Measurements from ENCODE around the gene ARMCX1.

The ARMCX1 gene

DNA sequence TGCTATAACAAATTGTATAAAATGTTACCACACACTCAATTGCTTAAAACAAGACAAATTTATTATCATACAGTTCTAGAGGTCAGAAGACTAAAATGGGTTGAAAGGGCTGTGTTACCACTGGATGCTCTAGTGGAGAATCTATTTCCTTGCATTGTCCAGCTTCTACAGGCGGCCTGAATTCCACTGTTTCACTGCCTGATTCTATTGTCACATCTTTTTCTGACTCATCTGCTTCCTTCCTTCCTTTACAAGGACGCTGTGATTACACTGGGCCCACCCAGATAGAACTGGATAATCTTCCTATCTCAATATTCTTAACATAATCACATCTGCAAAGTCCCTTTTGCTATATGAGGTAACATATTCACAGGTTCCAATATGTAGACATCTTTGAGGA, 19.4 kb upstream of the ARMCX1 start:
- no peak for TF ChIP-seq EZH2phosphoT487 (IDR thresholded peaks at IDR 0.05; ENCODE audit: borderline replicate concordance)
- no peak overlapping the region for H3K9ac ChIP-seq (ENCODE audit: low read depth, low read length, poor library complexity, severe bottlenecking)
- no peaks in the 10 kb centered on the region for H3K27me3 ChIP-seq (ENCODE audit: insufficient read depth, low read length, poor library complexity, severe bottlenecking)
- no peaks in the 10 kb centered on the region for H3K9me2 ChIP-seq (replicated peaks; ENCODE audit: low read depth, low read length)
- no peaks in the 10 kb centered on the region for H4K20me1 ChIP-seq (ENCODE audit: insufficient read depth, low read length, poor library complexity, severe bottlenecking)
- H3K4me3 ChIP-seq (ENCODE audit: low read length, poor library complexity, severe bottlenecking): no peak overlapping the region
- H3K9me3 ChIP-seq (ENCODE audit: insufficient read depth, low read depth, low read length): no peaks in the 10 kb centered on the region
- no peak overlapping the region for H2AFZ ChIP-seq (ENCODE audit: low read length)
- no peaks in the 10 kb centered on the region for H3K79me2 ChIP-seq (ENCODE audit: insufficient read depth, low read length)
- H3K4me2 ChIP-seq (ENCODE audit: low read depth, low read length, poor library complexity, severe bottlenecking): no peak overlapping the region
- no peaks in the 10 kb centered on the region for H3K36me3 ChIP-seq (ENCODE audit: insufficient read depth, low read length)
- H3F3A ChIP-seq (ENCODE audit: low read depth): no peaks in the 10 kb centered on the region
- H3K4me1 ChIP-seq (ENCODE audit: insufficient read depth, low read length, poor library complexity, severe bottlenecking): no peaks in the 10 kb centered on the region

DNA sequence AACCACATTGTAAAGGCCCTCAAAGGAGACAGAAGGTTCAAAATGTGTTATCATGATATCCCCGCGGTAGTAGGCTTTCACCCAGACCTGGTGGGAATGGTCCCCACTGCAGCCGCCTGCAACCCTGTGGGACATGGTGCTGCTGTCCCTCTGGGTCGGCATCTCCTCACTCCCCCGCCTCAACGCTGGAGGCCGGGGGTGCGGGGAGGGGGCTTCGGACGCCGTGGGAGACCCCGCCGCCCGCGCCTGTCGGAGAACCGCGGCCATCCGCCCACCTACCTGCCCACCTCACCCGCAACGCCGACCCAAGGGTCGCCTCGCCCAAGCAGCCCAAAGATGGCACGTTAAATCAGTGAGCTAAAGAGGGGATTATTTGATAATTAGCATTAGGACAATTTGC, 11.2 kb upstream of the ARMCX1 start:
- H3K9me3 ChIP-seq (ENCODE audit: insufficient read depth, low read depth, low read length): no peaks in the 10 kb centered on the region
- H3K79me2 ChIP-seq (ENCODE audit: insufficient read depth, low read length): no peaks in the 10 kb centered on the region
- H3F3A ChIP-seq (ENCODE audit: low read depth): no peaks in the 10 kb centered on the region
- H4K20me1 ChIP-seq (ENCODE audit: insufficient read depth, low read length, poor library complexity, severe bottlenecking): no peaks in the 10 kb centered on the region
- H3K9me2 ChIP-seq (replicated peaks; ENCODE audit: low read depth, low read length): no peaks in the 10 kb centered on the region
- no peak for TF ChIP-seq EZH2phosphoT487 (IDR thresholded peaks at IDR 0.05; ENCODE audit: borderline replicate concordance)
- TF ChIP-seq, protein P1, sequence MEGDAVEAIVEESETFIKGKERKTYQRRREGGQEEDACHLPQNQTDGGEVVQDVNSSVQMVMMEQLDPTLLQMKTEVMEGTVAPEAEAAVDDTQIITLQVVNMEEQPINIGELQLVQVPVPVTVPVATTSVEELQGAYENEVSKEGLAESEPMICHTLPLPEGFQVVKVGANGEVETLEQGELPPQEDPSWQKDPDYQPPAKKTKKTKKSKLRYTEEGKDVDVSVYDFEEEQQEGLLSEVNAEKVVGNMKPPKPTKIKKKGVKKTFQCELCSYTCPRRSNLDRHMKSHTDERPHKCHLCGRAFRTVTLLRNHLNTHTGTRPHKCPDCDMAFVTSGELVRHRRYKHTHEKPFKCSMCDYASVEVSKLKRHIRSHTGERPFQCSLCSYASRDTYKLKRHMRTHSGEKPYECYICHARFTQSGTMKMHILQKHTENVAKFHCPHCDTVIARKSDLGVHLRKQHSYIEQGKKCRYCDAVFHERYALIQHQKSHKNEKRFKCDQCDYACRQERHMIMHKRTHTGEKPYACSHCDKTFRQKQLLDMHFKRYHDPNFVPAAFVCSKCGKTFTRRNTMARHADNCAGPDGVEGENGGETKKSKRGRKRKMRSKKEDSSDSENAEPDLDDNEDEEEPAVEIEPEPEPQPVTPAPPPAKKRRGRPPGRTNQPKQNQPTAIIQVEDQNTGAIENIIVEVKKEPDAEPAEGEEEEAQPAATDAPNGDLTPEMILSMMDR (conservative IDR thresholded peaks at IDR 0.05; ENCODE audit: low read length): no peak
- H3K4me3 ChIP-seq (ENCODE audit: low read length, poor library complexity, severe bottlenecking): no peak overlapping the region
- no peak overlapping the region for H2AFZ ChIP-seq (ENCODE audit: low read length)
- no peaks in the 10 kb centered on the region for H3K4me1 ChIP-seq (ENCODE audit: insufficient read depth, low read length, poor library complexity, severe bottlenecking)
- no peak overlapping the region for H3K9ac ChIP-seq (ENCODE audit: low read depth, low read length, poor library complexity, severe bottlenecking)
- H3K27me3 ChIP-seq (ENCODE audit: insufficient read depth, low read length, poor library complexity, severe bottlenecking): no peaks in the 10 kb centered on the region
- H3K4me2 ChIP-seq (ENCODE audit: low read depth, low read length, poor library complexity, severe bottlenecking): no peak overlapping the region
- H3K36me3 ChIP-seq (ENCODE audit: insufficient read depth, low read length): no peaks in the 10 kb centered on the region

DNA sequence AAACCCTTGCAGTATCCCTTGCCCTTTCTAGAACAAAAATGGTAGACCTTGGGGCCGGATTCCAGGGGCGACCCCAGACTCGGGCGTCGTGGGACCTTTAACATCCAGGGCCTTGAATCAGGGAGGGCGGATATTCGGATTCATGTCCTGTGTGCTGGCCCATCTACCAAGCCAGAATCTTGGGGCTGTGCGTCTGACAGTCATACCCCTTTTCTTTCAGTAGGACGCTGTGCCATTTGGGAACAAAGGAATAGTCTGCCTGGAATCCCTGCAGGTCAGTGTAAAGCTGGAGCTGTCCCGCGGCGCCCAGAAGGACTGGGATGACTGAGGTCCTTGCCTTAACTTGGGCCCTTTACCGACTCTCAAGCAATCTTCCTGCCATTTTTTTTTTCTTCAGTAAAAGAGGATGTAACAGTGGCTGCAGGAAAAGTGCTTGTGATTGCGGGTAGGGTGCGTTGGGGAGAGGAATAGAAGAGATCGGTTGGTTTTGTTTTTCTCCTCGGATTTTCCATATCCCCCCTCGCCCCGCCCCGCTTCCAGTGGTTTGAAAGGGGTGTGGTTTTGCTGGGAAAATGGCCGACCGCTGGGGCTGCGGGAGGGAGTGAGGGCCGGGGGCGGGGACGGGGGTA, 518 bp downstream of the ARMCX1 start:
- Histone ChIP-seq H2AFZ (ENCODE audit: low read length) (peak overlapping the region; percentile 93), H3K36me3 (ENCODE audit: insufficient read depth, low read length) (no peaks in the 10 kb centered on the region), H3K9ac (ENCODE audit: low read depth, low read length, poor library complexity, severe bottlenecking) (peak overlapping the region; percentile 82), H3K9me2 (replicated peaks; ENCODE audit: low read depth, low read length) (no peaks in the 10 kb centered on the region), H3K4me3 (ENCODE audit: low read length, poor library complexity, severe bottlenecking) (peak overlapping the region; percentile 86), H3K79me2 (ENCODE audit: insufficient read depth, low read length) (0 out of 2 replicates have a peak, but pooled peaks cover 3% of the 10 kb centered on the region), H3K4me1 (ENCODE audit: insufficient read depth, low read length, poor library complexity, severe bottlenecking) (peaks cover 5% of the 10 kb centered on the region), H3K27me3 (ENCODE audit: insufficient read depth, low read length, poor library complexity, severe bottlenecking) (no peaks in the 10 kb centered on the region), H3K9me3 (ENCODE audit: insufficient read depth, low read depth, low read length) (no peaks in the 10 kb centered on the region), H3F3A (ENCODE audit: low read depth) (no peaks in the 10 kb centered on the region), H3K4me2 (ENCODE audit: low read depth, low read length, poor library complexity, severe bottlenecking) (peak overlapping the region; percentile 85), H4K20me1 (ENCODE audit: insufficient read depth, low read length, poor library complexity, severe bottlenecking) (no peaks in the 10 kb centered on the region)
- TF ChIP-seq, protein P1 (conservative IDR thresholded peaks at IDR 0.05; ENCODE audit: low read length): no peak
- TF ChIP-seq EZH2phosphoT487 (IDR thresholded peaks at IDR 0.05; ENCODE audit: borderline replicate concordance): no peak

DNA sequence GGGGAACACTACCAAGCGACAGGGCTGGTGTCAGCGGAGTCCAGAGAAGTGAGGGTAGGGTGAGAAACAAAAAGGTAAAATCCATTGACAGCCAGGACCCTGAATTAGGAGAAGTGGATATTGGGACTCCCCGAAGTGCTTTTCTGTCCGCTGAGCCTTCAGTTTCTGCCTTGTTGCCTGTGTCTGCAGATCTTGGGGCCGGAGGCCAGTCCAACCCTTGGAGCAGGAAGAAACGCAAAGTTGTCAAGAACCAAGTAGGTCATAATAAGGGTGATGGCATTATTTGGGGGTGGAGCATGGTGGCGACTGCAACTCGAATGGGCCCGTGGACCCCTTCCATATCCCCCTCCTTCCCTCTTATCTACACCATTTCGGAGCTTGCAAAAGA, 1.0 kb downstream of the ARMCX1 start:
- no peaks in the 10 kb centered on the region for H3K9me3 ChIP-seq (ENCODE audit: insufficient read depth, low read depth, low read length)
- no peaks in the 10 kb centered on the region for H3F3A ChIP-seq (ENCODE audit: low read depth)
- H3K4me1 ChIP-seq (ENCODE audit: insufficient read depth, low read length, poor library complexity, severe bottlenecking): peaks cover 5% of the 10 kb centered on the region
- TF ChIP-seq EZH2phosphoT487 (IDR thresholded peaks at IDR 0.05; ENCODE audit: borderline replicate concordance): no peak
- TF ChIP-seq, protein P1 (conservative IDR thresholded peaks at IDR 0.05; ENCODE audit: low read length): no peak
- peak overlapping the region; percentile 85 for H3K4me2 ChIP-seq (ENCODE audit: low read depth, low read length, poor library complexity, severe bottlenecking)
- peak overlapping the region; percentile 86 for H3K4me3 ChIP-seq (ENCODE audit: low read length, poor library complexity, severe bottlenecking)
- no peaks in the 10 kb centered on the region for H4K20me1 ChIP-seq (ENCODE audit: insufficient read depth, low read length, poor library complexity, severe bottlenecking)
- 0 out of 2 replicates have a peak, but pooled peaks cover 3% of the 10 kb centered on the region for H3K79me2 ChIP-seq (ENCODE audit: insufficient read depth, low read length)
- H2AFZ ChIP-seq (ENCODE audit: low read length): no peak overlapping the region; the same call in 1 of the 2 replicates
- H3K27me3 ChIP-seq (ENCODE audit: insufficient read depth, low read length, poor library complexity, severe bottlenecking): no peaks in the 10 kb centered on the region
- no peaks in the 10 kb centered on the region for H3K9me2 ChIP-seq (replicated peaks; ENCODE audit: low read depth, low read length)
- H3K9ac ChIP-seq (ENCODE audit: low read depth, low read length, poor library complexity, severe bottlenecking): peak overlapping the region; percentile 82
- H3K36me3 ChIP-seq (ENCODE audit: insufficient read depth, low read length): no peaks in the 10 kb centered on the region
